ENCODE measurements around the gene ADIPOR2.

GRCh38 chr12:1767407-1768090 lies 76.7 kb downstream of the ADIPOR2 start:
- TF ChIP-seq CTCF (IDR thresholded peaks at IDR 0.05; ENCODE audit: borderline replicate concordance, extremely low read depth, low read length, poor library complexity, severe bottlenecking) (no peak), EZH2 (IDR thresholded peaks at IDR 0.05; ENCODE audit: borderline replicate concordance, low read depth, low read length, severe bottlenecking) (no peak)

All from DND-41 (cell line).